ENCODE measurements around the gene SOSTDC1.
"Not testable (repeated sequence)": the region's sequence is repeated elsewhere in the genome, so short reads cannot be mapped to it uniquely, and the experiment has no call there.

SOSTDC1 gene, protein sequence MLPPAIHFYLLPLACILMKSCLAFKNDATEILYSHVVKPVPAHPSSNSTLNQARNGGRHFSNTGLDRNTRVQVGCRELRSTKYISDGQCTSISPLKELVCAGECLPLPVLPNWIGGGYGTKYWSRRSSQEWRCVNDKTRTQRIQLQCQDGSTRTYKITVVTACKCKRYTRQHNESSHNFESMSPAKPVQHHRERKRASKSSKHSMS

DNA sequence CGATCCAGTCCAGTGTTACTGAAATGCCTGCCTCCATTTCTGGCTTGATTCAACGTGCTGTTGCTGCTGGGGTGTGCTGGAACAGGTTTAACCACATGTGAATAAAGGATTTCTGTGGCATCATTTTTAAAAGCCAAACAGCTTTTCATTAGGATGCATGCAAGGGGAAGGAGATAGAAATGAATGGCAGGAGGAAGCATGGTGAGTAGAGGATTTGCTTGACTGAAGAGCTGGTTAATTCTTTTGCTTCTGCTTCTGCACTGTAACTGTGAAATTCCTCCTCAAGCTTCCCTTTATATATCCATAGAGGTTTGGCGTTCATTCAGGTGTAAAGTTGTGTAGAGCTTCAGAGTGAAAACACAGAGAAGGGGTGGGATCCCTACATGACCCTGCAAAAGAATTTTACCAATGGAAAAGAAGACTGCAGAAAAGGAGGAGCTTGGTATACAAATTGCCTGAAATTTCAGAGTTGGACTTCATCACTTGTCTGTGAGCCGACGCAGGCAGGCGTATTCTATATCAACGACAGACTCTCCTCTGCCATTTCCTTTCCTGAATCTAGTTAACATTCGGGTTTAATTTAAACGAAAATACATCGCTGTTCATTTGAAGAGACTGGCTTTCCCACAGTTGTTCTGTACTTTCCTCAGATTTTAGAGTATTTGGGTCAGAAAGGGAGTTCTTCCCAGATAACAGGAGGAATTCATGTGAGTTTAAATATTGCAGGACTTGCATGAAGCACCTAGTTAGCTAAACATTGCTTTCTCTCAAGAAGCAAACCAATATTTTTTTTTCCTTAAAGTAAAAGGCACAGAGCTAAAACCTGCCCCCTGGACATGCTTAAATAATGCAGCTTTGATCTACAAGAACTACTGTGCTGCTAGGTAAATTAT lies at the start of gene SOSTDC1:
Gene SOSTDC1, minus strand, starts transcription at position 270 of the 893 bp plus-strand sequence. Its CDS starts 70 bp downstream, at position 200.
- DNase-seq = no peak

DNA sequence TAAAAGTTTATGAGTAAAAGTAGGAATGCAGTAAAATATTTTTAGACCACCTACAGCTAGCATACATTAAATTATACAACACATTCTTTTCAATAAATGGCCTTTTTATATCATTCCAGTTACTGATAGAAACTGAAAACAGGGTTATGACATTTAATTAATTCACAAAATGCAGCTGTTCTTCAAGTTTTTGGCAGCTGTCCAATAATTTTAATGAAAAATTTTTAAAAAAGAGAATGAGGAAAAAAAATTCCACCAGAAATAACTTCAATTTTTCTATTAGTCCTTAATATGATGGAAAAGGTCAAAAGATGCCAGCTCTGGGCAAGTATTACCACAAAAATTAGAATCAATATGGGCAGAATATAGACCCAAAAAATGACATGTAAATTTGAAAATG lies 49.2 kb upstream of the SOSTDC1 start:
- DNase-seq = no peak

DNA sequence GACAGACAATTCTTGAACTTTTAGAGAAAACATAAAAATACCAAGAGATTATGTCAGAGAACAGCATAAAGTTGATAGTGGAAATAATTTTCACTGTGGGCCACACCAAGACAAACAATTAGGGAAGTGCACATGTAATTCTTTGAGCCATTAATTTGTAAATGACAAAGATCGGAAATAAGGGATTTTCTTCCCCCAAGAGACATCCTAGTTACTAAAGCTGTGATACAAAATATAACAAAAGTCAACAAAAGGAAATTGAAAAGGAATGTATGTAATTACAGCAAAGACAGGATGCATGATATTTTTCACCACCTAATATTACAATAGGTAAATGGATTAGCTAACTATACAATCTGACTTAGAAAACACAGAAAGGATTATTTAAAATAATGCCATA lies 48.7 kb upstream of the SOSTDC1 start:
- no peak for DNase-seq

DNA sequence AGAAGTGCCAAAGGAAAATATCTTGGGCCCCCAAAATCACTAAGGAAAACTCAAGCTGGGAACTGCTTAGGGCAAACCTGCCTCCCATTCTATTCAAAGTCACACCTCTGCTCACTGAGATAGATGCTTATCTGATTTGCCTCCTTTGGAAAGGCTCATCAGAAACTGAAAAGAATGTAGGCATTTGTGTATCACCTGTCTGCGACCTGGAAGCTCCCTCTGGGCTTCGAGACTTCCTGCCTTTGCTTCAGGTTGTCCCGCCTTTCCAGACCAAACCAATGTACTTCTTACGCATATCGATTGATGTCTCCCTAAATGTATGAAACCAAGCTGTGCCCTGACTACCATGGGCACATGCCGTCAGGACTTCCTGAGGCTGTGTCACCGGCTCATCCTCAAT lies 46.6 kb upstream of the SOSTDC1 start:
- no peak for DNase-seq

DNA sequence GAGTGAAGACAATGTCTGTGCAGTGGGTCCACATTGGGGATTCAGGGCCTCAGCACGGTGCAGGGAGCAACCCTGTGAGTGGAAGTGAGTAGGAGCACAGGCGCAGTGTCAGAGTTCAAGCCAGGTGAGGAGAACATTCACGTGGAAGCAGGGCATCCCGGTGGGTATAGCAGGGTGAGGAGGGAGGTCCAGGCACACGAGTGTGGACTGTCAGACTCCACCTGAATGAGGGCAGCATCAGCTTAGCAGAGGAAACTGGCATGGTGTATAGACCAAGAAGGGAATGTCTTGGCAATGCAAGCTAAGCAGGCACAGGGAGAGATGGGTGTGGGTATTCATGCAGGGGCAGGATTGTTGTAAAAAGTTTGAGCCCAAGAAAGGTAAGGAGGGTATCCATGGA lies 45.8 kb upstream of the SOSTDC1 start:
- no peak for DNase-seq

DNA sequence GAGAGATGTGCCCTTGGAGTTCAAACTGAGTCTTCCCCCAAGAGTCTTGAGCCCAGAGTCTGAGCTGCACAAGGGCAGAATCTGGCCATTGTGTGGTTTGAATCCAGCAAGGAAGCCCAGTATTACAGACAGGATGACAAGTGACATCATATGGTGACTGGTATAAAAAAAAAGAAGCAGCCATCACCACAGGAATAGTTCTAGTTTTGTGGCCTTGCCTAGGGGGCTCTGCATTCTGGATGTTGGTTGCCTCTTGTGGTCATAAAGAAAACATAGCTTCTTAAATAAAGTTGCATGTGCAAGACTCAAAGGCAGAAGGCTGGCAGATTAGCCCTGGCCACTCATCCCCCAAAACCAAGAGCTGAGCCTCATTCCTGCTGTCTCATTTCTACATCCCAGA lies 44.3 kb upstream of the SOSTDC1 start:
- no peak for DNase-seq

DNA sequence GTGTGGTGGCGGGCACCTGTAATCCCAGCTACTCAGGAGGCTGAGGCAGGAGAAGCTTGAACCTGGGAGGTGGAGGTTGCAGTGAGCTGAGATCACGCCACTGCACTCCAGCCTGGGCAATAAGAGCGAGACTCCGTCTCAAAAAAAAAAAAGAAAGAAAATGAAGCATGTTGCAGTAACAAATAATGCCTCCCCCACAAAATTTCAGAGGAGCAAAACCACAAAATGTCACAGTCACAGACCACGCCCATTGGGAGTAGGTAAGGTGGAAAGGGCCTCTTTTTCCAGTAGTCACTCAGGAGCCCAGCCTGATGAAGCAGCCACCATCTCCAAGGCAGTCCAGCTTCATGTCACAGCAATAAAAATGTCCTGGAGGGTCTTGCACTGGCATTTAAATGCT lies 40.9 kb upstream of the SOSTDC1 start:
- DNase-seq = not testable (repeated sequence)

DNA sequence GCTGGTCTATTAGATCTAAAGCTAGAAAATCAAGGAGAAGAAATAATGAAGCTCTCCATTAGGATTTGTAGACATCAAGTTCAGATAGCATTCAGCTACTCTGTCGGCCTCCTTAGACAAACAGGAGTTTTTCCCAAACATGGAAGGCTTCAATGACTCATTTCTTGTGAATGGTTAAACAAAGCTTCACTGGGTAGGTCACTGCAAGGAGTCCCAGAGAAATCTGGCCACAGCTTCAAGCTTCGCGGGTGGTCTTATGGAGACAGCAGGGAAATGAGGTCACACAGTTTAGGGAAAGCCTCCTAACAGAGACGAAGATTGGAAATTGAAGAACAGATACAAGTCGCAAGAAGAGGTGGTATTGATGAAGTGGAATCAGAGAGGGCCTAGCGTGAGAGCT lies 38.5 kb upstream of the SOSTDC1 start:
- no peak for DNase-seq

DNA sequence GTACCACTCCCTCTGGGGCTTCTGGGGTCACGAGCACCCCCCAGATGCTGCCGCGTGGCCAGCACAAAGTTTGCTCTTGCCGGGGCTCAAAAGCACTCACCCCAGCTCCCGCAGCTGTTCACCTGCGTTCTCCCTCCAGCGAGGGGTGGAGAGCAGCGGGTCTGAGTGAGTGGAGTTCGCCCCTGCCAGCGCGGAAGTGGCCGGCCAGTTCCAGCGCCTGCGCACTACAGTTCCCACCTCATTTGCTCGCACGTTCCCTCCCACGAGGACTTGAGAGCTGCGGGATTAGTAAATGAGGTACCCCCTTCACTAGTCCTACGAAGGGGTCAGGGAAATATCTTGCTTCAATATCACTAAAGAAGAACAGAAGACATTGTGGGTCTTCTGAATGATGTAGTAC lies 36.8 kb upstream of the SOSTDC1 start:
- no peak for DNase-seq

DNA sequence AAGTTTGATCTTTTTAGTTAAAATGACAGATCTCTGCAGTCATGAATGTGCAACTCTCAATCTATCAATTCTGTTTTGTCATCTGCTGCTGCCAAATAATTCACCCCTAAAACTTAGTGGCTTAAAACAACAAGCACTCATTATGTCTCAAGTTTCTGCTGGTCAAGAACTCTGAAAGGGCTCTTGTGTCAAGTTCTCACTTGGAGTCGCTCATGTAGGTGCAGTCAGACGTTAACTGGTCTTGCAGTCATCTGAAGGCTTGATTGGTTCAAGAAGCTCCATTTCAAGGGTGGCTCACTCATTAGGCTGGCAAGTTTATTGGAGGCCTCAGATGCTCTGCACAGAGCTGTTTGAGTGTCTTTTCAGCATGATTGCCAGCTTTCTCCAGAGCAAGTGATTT lies 32.6 kb upstream of the SOSTDC1 start:
- peak; percentile 24 for DNase-seq

DNA sequence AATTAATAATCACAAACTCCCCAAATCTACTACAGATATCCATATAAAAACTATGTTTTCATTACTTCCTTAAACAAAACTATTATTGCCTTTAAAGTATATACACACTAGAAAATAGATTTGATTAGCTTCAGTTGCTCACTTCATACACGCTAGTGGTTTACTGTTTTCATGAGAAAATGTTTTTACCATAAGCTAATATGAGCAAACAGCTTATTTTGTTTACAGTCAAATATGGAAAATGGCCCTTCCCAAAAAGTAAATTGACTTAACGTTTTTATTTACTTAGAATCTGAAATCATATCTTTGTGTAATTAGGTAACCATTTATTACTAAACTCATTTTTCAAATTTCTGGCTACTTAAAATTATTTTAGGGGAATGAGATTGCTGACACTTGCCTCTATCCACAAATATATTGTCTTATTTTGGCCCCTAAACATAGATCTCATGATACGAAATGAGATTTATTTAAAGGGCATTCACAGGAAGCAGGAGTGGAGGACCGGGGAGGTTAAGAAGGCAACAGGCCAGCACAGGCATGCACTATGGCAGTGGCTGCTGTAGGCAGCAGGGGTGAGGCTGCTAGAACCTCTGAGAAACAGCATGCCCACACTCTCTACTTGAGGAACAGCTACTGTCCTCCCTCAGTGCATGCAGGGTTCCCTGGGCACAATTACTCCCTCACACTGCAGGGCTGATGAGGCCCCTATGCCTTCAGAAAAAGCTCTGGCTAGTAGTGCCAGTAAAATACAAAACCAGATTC lies 29.6 kb upstream of the SOSTDC1 start:
- DNase-seq = no peak

DNA sequence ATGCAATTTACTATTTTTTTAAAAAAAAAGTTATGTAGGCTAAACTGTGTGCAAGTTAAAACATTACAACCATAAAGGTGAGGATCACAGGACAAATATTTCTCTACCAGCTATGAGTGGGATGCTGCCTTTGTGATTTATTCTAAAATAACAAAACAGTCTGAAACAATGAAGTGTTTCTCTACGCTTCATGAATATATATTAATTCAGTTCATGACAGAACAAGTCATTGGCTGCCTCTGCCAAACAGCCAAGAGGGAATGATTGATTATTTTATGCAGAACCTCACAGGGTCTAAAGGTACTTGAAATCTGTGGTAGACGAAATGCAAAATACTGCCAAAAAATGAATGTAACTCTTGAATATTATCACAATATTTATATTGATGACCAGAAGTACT lies 29.0 kb upstream of the SOSTDC1 start:
- DNase-seq = no peak

DNA sequence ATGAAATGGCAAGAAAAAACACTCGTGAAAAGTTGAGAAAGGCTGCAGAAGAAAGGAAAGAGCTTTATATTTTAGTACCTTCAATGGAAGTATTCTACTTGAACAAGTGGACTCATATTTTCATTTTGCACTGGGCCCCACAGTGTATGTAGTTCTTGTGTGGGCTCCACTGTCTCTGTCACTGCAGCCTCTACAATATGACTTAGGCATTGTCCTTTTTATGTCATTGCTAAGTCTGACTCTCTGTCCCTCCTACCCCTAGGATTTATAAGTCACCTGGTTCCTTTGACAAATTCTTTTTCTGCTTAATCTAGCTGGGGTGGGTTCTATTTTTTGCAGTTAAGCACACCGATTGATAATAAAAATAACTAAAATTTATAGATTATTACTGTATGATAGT lies 27.7 kb upstream of the SOSTDC1 start:
- DNase-seq = no peak

DNA sequence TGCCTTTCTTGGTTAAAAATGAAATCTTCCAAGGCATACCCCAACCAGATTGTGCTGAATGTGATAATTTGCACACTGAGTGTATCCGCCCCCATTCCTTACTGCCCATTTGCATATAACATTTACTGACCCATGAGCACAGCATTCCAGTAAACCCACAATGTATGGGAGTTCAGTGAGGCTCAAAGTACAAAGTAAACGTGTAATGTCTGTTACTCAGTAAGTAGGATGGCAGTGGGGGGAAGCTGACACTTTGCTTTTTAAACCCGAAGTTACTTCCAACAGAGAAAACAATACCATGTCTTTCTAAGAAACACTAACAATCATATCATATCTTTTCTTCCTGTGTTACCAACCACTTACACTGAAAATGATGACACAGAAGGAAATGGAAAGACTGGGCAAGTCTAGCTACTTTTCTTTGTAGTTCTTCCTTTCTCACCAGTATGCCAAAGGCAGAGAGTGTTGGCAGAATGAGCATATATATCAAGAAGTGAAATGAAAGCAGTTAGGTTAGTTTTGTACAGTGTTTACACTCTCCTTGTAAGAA lies 27.1 kb upstream of the SOSTDC1 start:
- DNase-seq = no peak

DNA sequence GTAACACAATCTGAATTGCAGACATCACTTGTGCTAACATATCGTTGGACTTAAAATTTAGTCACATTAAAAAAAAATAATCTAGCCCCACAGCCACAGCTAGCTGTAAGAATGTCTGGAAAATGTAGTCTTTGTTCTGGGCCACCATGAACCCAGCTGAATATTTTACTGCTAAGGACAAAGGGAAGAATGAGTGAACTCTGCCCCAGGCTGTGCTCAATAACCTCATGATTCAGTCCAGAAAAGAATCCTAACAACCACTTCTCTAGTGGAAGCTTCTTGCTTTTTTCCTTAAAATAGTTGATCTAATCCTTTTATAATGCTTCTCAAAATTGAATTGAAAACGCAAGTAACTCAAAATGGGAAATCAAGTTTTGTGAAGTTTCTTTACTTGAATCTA lies 25.6 kb upstream of the SOSTDC1 start:
- no peak for DNase-seq

DNA sequence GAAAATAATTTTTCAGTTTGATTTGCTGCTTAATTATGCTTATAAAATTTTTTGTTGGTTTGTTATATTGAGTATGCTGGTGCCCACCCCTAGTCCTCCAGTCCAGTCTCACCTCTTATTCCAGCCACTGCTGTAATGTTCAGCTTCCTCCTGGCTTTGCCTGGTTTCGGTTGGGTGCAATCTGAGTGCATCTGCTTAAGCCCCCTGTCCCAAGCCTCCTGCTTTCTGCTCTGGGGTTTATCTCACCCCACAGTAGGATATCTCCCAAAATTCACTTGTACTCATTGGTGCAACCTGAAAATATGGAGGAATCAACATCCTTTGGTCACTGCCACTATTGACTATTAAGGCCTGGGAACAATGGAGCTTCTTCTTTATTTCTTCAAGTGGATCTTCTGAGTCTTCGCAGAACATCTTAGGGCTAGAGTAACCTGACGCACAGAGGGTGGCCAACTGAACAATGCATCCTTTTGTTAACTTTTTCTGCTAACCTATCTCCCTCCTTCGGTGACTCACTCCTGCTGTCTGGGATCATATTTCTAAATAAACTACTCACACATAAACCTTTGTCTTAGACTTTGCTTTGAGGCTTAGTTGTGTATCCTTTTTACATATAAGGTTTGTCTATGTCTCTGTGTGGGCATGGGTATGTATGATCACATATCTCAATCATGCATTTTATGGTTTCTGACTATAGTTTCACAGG lies 19.1 kb upstream of the SOSTDC1 start:
- no peak for DNase-seq

DNA sequence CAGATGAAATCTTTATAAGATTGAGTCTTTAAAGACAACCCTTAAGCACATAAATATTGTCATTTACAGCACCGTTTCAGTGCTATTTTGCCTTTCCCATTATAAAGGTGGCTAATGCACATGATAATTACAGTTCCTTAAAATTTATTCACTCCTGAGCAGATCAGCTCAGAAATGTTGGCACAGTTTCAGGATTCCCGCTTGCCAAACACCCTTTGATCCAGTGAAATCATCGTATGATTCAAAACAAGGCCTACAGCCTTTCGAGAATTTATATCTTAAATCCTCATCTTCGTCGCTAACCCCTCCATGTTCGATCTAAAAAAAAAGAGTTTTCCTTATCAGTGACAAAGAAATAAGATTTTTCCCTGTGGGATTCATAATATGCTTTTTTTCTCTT lies 14.1 kb upstream of the SOSTDC1 start:
- no peak for DNase-seq

DNA sequence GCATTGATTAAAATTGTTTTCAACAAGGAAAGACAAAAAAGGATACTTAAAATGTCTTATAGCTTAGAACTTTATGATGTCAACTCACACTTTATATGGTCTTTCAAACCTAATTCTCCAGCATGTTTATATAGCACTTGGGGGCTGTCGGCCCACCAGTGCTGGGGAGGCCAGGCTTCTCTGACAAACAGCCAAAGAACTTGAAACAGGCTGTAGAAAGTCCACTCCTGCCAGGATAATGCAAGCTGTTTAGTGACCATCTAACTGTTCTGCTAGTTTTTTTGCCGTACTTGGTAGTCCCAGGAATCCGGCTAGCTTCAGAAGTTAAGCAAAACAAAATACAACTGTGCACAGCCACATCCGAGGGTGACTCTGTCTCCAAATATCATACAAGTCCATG lies 13.6 kb upstream of the SOSTDC1 start:
- DNase-seq = no peak

DNA sequence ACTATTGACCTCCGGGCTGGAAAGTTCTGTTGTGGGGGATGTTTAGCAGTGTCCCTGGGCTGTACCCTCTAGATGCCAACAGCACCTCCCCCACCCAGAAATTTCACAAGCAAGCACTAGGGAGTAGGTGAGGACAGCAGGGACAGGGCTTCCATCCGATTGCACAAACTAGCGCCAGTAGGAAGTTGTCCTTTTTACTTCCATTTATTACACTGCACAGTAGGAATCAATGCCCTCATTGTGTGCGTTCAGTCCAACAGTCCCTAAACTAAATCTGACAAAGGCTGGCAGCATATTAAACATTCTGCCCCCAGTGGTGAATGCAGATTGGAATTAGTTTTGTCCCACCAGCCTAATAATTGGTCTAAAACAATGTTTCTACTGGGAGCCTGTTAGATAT lies 6.4 kb upstream of the SOSTDC1 start:
- DNase-seq = no peak

DNA sequence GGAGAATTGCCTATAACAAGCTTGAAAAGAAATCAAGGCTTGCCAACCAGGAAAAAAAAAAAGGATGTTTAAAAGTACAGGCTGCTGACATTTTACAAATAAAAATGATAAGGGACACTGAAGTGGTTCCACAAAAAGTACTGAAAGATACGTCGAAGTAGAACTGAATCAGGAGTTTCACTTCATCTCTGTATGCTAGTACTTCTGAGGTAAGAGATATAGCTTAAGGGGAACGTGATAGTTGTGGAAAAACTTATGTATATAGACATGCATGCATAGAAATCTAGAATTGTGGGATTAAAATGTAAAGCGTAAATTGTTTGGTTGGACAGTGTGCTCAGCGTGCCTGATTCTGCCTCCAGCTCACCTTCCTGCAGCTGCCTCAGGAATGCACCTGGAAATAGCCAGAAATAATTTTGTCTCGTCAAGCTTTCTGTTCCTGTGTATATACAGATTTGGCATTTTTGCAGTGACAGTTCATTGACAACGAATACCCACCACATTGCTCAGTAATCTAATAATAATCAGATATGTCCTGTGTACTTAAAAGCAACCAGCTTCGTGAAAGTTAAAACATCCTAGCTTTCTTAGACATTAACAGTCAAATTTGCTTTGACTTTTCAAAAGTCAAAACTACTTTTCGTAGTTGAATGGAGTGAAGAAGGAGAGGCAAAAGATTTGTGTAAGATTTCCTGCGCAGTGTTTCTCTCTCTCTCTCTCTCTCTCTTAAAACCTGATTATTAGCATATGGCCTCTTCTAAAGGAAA lies 1.4 kb downstream of the SOSTDC1 start:
- DNase-seq = no peak

DNA sequence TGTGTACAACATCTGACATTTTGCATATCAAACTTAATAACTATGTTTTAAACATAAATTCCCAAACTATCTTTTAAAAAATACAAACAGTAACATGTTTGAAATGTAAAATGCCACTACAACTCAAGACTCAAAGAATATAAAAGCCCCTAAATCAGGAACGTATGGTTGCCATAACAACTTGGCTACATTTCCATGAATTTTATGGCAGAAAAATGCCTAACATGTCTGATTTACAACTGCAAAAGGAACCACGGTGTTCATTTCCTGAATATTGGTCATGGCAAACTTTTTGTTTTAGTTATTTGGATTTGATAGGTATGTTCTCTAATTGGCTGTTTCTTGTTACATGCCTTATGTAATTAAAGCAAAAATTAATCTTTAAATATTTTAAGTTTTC lies 2.0 kb downstream of the SOSTDC1 start:
- no peak for DNase-seq

DNA sequence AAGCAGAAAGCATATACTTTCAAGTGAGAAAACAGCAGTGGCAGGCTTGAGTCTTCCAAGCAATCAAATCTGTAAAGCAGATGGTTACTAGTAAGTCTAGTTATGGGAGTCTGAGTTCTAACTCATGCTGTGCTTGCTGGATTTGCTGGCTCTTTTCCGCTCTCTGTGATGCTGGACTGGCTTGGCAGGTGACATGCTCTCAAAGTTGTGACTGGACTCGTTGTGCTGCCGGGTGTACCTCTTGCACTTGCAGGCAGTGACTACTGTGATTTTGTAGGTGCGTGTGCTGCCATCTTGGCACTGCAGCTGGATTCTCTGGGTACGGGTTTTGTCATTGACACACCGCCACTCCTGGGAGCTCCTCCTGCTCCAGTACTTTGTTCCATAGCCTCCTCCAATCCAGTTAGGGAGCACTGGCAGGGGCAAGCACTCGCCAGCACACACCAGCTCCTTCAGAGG lies 3.1 kb downstream of the SOSTDC1 start:
- no peak for DNase-seq

All from DMS79 (cell line).